Fibroblast of skin of abdomen (primary cell): Measurements from ENCODE around the gene RASA2.
"Not testable (repeated sequence)": the region's sequence is repeated elsewhere in the genome, so short reads cannot be mapped to it uniquely, and the experiment has no call there.

Source experiments
- DNase-seq: peaks from one replicate; pipeline ENCODE4 v3.0.0-alpha.2; 2013

Gene RASA2

DNA sequence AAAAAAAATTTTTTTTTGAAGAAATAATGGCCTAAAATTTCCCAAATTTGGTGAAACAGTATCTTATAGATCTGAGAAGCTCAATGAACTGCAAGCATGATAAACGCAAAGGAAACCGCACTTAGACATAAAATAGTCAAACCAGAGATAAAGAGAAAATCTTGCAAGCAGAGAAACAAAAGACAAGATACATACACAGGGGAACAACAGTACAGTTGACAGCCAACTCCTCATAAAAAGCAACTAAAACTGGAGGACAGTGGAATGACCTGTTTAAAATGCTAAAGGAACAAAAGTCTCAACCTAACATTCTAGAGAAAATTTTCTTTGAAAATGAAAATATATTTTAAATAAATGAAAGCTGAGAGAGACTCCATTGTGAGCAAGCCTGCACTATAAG, 107.5 kb downstream of the RASA2 start:
- no peak for DNase-seq

DNA sequence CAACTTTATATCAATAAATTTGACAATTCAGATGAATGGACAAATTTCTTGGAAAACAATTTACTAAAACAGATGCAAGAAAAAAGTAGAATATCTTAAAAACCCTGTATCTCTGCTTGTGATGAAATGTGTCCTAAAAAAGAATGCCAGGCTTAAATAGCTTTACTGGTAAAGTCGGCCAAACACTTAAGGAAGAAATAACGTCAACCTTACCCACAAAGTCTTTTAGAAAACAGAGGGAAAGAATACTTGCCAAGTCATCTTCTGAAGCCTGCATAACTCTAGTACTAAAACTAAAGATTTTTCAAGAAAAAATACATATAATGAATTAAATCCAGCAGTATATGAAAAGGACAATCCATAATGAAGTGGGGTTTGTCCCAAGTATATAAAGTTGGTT, 111.1 kb downstream of the RASA2 start:
- no peak for DNase-seq

DNA sequence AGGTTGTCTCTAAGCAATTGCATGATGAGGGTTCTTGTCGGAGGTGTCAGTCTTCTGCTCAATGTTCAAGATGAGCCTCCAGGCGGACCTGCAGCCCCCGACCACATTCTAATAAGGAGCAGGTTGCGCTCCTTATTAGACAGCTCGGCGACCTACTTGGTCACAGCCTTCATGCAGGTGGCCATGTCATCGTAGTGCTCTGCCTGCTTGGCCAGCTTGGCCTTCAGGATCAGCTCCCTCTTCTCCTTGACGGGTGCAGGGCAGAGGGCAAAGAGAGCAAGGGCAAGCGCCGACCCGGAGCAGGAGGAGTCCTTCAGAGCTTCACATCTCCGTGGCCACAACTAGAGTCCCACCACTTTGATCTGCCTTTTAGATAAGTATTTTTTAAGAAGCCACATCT, 113.5 kb downstream of the RASA2 start:
- DNase-seq = no peak

DNA sequence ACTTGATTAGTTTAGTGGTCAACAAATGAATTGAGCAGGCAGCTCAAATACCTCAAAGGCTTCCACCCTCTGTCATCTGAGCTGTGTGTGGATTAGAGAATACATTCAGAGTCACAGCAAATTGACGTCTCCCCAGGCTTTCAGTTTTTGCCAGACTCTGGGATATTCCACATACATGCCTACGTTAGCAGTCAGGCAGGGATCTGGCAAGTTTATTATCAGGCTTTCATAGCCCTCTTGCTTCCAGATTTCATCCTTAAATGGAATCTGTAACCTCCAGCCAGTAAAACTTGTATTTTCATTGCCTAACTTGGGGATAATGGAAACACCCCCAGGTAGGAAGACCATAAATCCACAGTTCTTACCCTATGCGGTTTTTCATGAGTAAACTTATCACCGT, 115.9 kb downstream of the RASA2 start:
- no peak for DNase-seq

DNA sequence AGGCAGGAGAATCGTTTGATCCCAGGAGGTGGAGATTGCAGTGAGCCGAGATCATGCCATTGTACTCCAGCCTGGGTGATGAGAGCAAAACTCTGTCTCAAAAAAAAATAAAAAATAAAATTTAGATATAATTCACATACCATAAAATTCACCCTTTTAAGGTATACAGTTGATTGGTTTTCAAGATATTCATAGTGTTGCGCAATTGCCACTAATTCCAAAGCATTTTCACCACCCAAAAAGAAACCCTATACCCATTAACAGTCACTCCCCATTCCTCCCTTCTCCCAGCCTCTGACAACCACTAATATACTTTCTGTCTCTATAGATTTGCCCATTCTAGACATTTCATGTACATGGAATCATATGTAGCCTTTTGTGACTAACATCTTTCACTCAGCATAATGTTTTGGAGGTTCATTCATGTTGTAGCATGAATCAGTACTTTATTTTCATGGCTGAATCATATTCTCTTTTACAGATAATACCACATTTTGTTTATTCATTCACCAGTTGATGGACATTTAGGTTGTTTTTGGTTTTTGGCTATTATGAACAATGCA, 116.7 kb downstream of the RASA2 start:
- DNase-seq = no peak

DNA sequence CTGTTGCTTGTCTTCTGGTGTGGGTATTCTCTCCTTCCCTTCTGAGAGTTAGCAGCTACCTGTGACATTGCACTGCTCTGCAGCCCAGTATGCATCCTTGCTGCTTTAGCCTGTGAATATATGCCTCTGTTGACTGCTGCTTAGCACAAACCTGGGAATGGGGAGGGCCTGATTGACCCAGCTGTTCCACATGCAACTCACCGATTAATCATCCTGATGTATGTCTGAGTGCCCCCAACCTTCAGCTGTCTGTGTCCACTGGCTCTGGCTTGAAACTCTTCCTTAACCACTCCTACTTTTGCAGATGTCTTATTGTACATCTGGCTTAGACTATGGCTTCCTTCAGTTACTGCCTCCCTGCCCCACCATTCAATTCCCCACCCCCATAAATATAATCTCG, 119.1 kb downstream of the RASA2 start:
- DNase-seq = peak; percentile 10

DNA sequence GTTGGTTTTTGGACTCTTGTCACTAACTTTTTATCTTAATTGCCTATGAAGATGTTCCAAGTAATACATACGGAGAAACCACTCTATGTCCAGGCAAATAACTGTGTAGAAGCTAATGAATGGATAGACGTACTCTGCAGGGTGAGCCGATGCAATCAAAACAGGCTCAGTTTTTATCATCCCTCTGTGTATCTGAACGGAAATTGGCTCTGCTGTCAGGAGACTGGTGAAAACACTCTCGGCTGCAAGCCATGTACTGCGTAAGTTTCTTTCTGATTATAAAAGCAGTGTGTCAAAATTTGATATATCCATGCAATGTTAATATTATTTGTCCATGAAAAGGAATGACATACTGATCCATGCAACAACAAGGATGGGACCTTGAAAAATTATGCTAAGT, 121.6 kb downstream of the RASA2 start:
- DNase-seq = no peak

DNA sequence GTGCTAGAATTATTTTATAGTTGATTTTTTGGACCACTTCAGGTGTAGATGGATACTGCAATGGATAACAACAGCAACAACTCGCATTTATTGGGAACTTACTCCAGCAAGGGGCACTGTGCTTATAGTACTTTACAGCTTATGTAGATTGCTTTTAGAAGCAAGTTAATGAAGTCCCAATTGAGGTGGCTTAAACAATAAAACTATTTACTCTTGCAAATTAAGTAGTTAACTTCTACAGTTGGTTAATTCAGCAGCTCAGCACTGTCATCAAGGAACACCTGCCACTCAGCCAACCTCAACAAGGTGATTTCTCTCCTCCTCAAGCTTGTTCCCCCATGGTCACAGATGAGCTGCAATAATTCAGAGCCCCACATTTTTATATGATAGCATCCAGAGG, 124.1 kb downstream of the RASA2 start:
- DNase-seq = no peak

DNA sequence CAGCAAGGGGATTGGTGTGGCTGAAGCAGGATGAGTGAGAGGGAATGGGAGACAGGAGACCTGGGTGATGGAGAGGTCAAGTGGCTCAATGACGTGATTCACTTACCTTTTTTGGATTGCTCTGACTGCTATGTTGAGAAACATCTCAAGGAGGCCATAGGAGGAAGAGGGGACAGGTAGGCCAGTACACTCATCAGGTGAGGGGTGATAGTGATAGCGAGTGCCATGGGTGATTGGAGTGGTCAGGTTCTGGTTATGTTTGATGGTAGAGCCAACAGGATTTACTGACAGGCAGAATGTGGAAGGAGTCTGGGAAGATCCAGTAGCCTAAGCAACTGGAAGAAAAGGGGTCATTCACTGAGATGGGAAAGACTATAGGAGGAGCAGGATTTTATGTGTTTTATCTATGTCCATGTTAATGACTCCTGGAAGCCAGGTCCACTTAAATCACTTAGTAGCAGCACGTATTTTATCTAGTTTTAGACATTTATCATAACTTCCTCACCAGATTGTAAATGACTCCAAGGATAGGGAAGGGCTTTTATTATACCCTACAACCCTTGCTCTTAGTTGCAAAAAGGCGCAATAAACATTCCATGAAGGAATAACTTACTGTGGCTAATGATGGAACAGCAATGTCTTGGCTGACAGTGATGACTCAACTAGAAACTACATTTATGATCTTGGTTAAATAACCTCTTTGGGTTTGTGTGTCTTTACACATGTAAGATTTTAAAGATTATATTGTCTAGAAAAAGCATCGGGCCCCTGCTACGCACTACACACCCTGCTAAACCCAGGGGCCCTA, 131.5 kb downstream of the RASA2 start:
- no peak for DNase-seq

DNA sequence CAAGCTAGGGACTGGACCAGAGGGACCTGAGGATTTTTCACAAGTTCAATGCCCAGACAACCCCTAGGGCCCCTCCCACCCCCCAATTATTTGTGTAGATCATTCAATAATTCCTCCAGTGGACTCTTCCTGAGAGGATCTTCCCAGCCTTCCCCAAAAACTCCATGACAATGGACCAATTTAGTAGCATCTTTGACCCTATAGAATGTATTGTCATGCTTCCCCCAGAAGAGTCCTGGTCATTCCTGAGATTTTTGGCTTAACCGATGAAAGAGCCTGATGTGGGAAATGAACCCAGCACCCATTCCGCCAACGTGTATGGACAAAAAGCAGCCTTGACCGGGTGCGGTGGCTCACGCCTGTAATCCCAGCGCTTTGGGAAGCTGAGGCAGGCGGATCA, 132.1 kb downstream of the RASA2 start:
- no peak for DNase-seq

DNA sequence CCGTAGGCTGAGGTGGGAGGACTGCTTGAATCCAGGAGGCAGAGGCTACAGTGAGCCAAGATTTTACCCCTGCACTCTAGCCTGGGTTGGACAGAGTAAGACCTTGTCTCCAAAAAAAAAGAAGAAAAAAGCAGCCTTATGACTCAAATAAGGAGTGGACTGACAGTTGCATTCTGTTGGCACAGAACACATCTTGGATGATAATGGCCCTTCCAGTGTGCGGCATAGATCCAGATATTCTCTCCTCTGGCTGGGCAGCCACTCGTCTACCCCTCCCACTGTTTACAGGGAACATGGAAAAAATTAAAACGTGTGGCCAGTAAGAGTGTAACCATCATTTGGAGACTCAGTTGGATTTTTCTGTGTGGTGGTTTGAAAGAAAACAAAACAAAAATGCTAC, 132.6 kb downstream of the RASA2 start:
- DNase-seq = no peak

DNA sequence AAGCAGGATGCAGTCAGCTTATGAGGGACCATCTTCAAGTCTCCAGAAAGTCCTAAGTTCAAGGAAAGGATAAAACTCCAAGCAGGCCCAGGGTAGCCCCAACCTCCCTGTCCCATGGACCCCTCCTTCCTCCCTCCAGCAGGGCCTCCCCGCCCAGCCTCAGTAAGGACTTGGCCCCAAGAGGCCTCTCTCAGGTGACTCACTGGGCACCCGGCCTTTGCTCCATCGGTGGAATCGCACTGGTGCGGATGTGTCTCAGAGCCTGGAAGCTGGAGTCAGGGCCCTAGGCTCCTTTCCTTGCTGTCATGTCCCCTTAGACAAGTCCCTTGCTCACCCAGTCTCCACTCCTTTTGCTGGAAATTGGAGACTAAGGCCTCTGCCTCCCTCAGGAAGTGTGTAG, 136.9 kb downstream of the RASA2 start:
- DNase-seq = no peak

DNA sequence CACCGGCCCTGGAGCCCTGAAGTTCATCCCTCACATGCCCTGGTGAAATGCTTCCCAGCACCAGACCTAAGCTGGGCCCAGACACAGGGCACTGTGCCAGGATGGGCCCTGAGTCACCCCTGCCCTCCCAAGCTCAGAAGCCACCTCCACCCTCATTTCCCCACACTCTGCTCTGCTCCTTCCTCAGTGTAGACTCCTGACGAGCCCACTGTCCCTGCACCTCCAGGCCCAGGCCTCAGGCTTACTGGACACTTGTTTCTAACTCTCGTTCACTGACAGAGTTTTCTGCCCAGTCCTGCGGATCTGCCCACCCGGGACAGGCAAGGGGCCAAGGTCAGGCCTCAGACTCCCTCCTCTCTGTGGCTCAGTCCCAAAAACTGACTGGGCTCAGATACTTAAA, 138.7 kb downstream of the RASA2 start:
- no peak for DNase-seq

DNA sequence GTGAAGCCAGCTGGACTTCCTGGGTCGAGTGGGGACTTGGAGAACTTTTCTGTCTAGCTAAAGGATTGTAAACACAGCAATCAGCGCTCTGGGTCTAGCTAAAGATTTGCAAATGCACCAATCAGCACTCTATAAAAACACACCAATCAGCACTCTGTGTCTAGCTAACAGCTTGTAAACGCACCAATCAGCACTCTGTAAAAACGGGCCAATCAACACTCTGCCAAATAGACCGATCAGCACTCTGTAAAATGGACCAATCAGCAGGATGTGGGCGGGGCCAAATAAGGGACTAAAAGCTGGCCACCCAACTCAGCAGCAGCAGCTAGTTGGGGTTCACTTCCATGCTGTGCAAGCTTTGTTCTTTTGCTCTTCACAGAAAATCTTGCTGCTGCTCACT, 141.5 kb downstream of the RASA2 start:
- not testable (repeated sequence) for DNase-seq

DNA sequence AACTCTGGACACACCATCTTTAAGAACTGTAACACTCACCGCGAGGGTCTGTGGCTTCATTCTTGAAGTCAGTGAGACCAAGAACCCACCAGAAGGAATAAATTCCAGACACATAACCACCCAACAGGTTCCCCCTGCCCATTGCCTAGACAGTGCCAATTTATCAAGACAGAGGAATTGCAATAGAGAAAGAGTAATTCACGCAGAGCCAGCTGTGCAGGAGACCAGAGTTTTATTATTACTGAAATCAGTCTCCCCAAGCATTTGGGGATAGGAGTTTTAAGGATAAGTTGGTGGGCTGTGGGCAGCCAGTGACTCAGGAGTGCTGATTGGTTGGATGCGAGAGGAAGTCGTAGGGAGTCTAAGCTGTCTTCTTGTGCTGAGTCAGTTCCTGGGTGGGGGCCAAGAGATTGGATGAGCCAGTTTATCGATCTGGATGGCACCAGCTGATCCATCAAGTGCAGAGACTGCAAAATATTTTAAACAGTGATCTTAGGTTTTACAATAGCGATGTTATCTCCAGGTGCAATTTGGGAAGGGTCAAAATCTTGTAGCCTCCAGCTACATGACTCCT, 142.1 kb downstream of the RASA2 start:
- not testable (repeated sequence) for DNase-seq

DNA sequence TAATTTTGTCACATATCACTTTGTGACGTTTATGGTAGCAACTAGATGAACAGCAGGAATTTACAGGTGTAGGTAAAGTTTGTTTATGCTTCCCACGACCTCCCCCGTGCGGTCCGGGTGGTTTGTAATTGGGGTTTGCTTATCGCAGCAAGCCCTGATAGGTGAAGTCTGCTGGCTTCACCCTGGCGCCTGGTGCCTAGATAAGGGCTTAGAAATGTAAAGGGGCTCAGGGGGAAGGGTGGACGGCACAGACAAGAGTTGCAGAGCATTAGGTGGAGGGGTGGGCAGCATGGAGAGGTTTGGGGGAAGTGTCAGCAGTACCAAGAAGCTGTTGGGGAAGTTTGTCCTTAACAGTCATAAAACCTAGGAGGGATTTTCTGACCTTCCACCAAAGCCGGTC, 143.1 kb downstream of the RASA2 start:
- DNase-seq = no peak

DNA sequence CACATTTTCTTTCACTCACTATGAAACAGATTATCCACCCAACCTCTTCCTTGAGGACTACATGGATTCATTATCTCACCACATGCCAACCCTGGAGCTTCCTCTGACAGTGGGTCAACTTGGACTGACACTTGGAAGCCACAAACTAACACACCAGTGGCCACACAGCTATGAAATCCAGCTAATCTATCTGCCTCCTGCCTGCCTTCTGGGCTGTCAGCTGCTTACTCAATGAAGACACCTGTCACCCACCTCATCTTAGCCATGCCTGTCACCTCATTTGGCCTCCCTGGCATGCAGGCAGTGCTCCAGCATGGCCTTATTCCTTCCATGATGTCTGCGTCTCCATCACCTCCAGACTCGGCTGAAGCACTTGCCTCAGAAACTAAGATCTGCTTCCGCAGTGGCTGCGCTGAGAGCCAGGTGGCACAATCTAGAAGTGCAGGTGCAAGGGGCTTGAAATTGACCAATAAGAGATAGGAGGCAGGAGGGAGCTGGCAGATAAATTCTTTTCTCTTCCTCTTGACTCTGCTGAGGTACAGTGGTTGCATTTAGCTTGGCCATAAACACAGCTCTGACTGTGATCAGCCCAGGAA, 146.1 kb downstream of the RASA2 start:
- no peak for DNase-seq

DNA sequence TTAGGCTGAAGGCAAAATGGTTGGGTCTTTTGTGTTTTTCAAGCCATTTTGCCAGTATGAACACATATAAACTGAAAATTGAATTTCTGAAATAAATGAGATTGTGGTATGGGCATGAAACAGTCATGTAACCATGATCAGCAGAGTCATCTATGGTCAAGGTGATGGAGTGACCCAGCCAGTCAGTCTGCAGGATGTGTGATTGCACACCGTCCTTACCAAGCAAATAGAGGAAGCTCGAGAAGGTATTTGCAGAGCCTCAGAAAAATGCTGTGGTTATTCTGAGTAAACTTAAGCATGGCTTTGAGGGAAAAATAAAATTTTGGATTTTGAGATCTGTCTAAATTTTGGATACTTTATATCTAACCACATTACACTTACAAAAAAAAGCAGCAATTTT, 155.4 kb downstream of the RASA2 start:
- DNase-seq = no peak

DNA sequence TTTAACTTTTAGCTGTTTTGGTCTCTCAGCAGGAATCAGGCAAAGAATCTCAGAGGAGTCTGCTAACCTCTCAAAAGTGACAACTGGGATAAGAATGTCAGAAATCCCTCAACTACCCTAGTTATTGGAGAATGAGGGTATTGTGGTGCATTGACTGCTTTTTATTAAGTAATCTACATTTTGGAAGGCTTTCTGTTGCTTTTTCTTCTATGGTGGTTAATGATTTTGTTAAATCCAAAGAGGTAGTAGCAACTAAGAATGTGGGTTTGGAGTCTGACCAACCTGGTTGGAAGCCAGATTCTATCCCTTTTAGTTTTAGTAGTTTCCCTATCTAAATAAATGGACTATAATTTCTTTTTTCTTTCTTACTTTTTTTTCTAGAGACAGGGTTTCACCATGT, 156.6 kb downstream of the RASA2 start:
- DNase-seq = peak; percentile 88

DNA sequence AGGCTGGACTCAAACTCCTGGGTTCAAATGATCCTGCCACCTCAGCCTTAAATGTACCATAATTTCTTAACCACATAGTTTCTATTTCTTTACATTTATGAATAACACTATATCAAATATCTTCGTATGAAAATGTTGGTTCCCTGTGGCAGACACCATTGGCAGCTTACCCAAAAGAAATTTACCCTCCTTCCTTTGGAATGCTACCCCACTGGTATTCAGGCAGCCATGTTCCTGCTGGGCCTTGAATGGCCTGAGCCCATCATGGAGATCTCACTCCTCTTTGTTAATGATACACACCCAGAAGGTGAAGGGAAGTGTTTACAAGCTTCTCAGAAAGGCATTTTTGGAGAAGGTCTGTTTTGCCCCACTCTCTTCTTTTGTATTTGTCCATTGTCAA, 157.0 kb downstream of the RASA2 start:
- no peak for DNase-seq

DNA sequence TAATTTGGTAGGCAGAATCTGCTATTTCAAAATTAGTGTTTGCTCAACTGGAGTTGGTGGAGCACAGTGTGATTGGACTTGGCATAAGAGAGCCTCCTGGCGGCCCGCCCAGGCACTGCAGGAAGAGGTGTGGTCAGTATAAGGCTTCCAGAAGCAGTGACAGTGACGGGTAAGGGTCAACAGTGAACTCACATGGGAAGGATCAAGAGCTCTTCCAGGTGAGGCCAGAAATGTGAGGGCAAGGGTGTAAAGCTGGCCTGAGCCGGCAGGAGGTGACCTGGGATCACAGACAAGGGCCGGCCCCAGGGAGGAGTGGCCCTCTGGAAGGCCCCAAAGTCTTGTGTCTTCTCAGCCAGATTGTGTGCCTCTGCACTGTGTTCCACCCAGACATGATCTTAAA, 158.1 kb downstream of the RASA2 start:
- peak; percentile 45 for DNase-seq

DNA sequence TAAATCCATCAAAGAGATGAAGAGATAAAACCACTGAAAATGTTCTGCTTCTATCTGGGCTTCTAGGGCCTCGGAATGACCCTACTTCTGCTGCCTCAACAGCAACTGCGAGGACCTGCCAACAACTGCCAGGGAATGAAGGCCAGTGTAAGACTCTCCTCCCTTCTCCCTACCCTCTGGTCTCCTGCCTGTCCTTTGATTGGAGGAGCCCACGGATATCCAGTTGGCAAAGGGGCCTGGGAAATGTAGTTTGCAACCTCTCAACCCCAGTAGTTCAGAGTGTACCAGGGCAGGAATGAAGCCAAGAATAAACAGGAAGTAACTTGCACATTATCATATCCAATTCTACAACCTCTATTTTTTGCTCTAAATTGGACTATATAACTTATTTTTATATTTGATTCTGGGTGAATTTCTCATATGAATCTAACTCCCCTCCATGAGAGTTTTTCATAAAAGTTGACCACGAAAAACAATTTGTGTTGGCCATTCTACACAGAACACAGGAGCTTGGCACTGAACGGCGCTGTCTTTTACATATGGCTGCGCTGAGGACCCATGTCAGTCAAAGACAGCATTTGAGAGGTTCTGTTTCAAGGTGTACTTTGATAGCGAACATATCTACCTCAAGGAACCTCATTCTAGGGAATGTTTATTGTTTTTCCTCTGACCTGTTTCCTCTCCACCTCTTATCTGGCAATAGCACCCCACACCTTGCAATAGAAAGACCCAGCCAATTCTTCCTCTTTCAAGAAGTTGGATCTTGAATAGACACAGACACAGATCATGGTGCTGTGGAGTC, 160.1 kb downstream of the RASA2 start:
- peak; percentile 45 for DNase-seq

DNA sequence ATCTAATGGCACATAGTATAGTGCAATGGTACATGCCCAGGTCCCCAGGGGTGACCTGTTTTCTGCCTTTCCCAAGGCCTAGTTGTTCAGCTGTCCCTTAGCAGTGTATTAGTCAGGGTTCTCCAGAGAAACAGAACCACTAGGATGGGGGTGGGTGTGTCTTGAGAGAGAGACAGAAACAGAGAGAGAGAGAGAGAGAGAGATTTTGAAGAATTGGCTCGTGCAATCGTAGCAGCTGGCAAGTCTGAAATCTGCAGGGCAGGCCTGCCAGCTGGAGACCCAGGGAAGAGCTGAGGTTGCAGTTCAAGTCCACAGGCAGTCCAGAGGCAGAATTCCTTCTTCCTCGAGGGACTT, 160.7 kb downstream of the RASA2 start:
- no peak for DNase-seq
